ENCODE measurements around the gene HOXA7.

DNA sequence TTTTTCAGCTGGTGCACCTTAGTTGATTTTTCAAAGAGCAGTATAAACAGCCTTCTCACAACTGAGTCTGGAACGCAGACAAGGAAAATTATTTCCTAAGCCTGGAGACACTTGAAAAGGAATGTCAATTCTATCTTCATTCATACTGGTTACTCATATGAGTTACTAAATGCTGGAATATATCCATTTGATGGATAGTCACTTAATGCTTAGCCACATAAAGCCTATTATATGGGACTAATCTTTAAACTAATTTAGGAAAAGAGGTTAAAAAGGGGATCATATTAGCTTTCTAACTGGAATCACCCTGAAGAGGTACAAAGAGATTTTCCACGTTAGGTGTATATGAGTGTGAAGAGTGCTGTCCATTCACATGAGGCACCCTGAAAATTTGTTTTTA is 24.3 kb downstream of the HOXA7 start:
- TF ChIP-seq, protein P1, sequence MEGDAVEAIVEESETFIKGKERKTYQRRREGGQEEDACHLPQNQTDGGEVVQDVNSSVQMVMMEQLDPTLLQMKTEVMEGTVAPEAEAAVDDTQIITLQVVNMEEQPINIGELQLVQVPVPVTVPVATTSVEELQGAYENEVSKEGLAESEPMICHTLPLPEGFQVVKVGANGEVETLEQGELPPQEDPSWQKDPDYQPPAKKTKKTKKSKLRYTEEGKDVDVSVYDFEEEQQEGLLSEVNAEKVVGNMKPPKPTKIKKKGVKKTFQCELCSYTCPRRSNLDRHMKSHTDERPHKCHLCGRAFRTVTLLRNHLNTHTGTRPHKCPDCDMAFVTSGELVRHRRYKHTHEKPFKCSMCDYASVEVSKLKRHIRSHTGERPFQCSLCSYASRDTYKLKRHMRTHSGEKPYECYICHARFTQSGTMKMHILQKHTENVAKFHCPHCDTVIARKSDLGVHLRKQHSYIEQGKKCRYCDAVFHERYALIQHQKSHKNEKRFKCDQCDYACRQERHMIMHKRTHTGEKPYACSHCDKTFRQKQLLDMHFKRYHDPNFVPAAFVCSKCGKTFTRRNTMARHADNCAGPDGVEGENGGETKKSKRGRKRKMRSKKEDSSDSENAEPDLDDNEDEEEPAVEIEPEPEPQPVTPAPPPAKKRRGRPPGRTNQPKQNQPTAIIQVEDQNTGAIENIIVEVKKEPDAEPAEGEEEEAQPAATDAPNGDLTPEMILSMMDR (IDR thresholded peaks at IDR 0.05; ENCODE audit: low read depth, low read length), result no peak
- no peak for TF ChIP-seq POLR2A (IDR thresholded peaks at IDR 0.05; ENCODE audit: extremely low read depth, insufficient read length)

All from NB4 (cell line).